ENCODE measurements around the gene IGF1. TPM values are rescaled to one million over a fixed set of nuclear protein-coding genes. Genes with fewer than 3 reads are reported as not detected.

Gene IGF1
- total RNA-seq, 1 experiment from 2014 or later: 0.42 TPM

DNA sequence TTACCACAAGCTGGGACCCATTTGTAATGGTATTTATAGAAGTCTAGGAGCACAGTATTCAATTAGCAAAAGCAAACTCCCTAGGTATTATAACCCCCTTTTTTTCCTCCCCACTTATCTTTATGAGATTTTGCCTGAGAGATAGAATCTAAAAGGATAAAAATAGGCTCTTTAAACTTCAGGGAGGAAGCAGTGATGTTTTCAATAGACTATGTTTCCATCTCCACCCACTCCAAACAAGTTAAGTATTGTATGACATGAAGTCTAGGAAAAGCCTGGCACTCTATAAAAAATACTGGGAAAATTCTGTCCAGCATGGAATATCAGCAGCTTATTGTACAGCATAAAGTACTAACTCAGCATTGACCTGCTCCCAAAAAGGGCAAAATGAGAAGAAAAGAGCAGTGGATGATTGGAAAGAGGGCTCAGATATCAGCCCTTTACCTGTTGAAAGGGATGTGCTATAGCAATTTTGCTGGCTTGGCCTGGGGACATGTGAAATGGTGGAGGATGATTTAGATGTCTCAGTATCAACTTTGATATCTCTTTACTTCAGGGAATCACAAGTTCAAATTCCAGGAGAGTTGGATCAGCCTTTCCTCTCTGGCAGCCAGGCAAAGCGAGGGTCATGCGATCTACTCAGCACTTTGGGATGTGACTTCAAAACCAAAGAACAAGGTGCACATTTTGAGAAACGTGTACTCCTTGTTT is 72.4 kb downstream of the IGF1 start:
- H3K4me2 ChIP-seq (ENCODE audit: low read length): no peak overlapping the region
- TF ChIP-seq SRF (IDR thresholded peaks at IDR 0.05; ENCODE audit: low read depth): no peak
- no peak for TF ChIP-seq ZFX (IDR thresholded peaks at IDR 0.05)
- TF ChIP-seq FOSL1 (IDR thresholded peaks at IDR 0.05; ENCODE audit: low read depth): no peak
- TF ChIP-seq YY1 (IDR thresholded peaks at IDR 0.05; ENCODE audit: extremely low read depth, insufficient replicate concordance, low read depth, low read length): no peak
- TF ChIP-seq TCF7L2 (IDR thresholded peaks at IDR 0.05; ENCODE audit: borderline replicate concordance, extremely low read depth, insufficient read depth, insufficient read length): no peak
- TF ChIP-seq ZBTB33 (IDR thresholded peaks at IDR 0.05; ENCODE audit: extremely low read depth, insufficient replicate concordance, low read length): no peak
- no peak for TF ChIP-seq EZH2phosphoT487 (IDR thresholded peaks at IDR 0.05; ENCODE audit: borderline replicate concordance)
- no peak for TF ChIP-seq REST (IDR thresholded peaks at IDR 0.05; ENCODE audit: low read depth)
- no peak for TF ChIP-seq SP1 (IDR thresholded peaks at IDR 0.05; ENCODE audit: low read depth)
- no peak for TF ChIP-seq POLR2AphosphoS5 (IDR thresholded peaks at IDR 0.05; ENCODE audit: low read depth, low read length)
- no peak for TF ChIP-seq ZNF274 (IDR thresholded peaks at IDR 0.05; ENCODE audit: low read depth, low read length)
- no peak for TF ChIP-seq EZH2 (IDR thresholded peaks at IDR 0.05)
- TF ChIP-seq CBX3 (IDR thresholded peaks at IDR 0.05; ENCODE audit: low read depth): no peak
- no peak for TF ChIP-seq POLR2A (IDR thresholded peaks at IDR 0.05; ENCODE audit: borderline replicate concordance, extremely low read depth, insufficient read depth, insufficient read length)
- no peak for DNase-seq (ENCODE audit: low read depth, low spot score)
- no peak overlapping the region for H3K4me3 ChIP-seq (replicated peaks in 1 of 2; ENCODE audit: low read depth in 1 of 2, low read length in 2 of 2)
- ChIA-PET CTCF (no interaction called here), RAD21 (ENCODE audit: low non-redundant PET in 1 of 2, low total read pairs in 2 of 2, uncharacterized antibody in 2 of 2, unreplicated experiment in 2 of 2) (no interaction called here), POLR2A (no interaction called here)
- no peak for ATAC-seq
- no peaks in the 10 kb centered on the region for H3K9me3 ChIP-seq (ENCODE audit: control insufficient read depth in 1 of 2, insufficient read depth in 1 of 2, low read depth in 1 of 2, low read length in 2 of 2)
- H3K4me1 ChIP-seq (ENCODE audit: control insufficient read depth in 1 of 2, insufficient read depth in 2 of 2, low read length in 2 of 2): no peaks in the 10 kb centered on the region
- no peak overlapping the region for H3K27ac ChIP-seq (ENCODE audit: low read depth, low read length)
- no peaks in the 10 kb centered on the region for H3K27me3 ChIP-seq (ENCODE audit: insufficient read depth, low read length)
- H3K9ac ChIP-seq (ENCODE audit: low read length): no peak overlapping the region
- no peaks in the 10 kb centered on the region for H3K79me2 ChIP-seq (ENCODE audit: insufficient read depth, low read length)
- no TSS peak for BruUV-seq (replicated peaks)
- H4K20me1 ChIP-seq (ENCODE audit: insufficient read depth): no peaks in the 10 kb centered on the region
- intact Hi-C loops (cut with micrococcal nuclease): no loop called here
- H3K9me2 ChIP-seq (ENCODE audit: insufficient read depth): no peaks in the 10 kb centered on the region
- H3K36me3 ChIP-seq (ENCODE audit: control insufficient read depth in 1 of 2, insufficient read depth in 2 of 2, low read length in 2 of 2): no peaks in the 10 kb centered on the region
- H2AFZ ChIP-seq (ENCODE audit: low read depth, low read length, poor library complexity, severe bottlenecking): no peak overlapping the region
